PC-3 (cell line): ENCODE results near the gene CZIB. TPM values are rescaled to one million over a fixed set of nuclear protein-coding genes. Genes with fewer than 3 reads are reported as not detected.

Source experiments
- ATAC-seq: fragments of 200-7000 bp; cut with Tn5 transposase; 2 replicates; pipeline ENCODE4 v1.9.1; 2020; ENCODE audit warnings: mild to moderate bottlenecking, moderate library complexity
- BruUV-seq: library from RNA; stranded (reverse); fragments of 400-500 nt; replicated peaks from 2 replicates; lab custom pipeline; 2021; lab: Mats Ljungman, UMichigan
- CTCF ChIA-PET: fragments of 300-600 bp; sonication (Branson Sonifier 250); formaldehyde crosslinking; loops from one replicate; lab custom pipeline; 2022; ENCODE audit warnings: antibody characterized with exemption; lab: Charles Lee
- POLR2A ChIA-PET: fragments of 300-600 bp; sonication (Branson Sonifier 250); formaldehyde crosslinking; loops from one replicate; lab custom pipeline; 2022; ENCODE audit warnings: antibody characterized with exemption; ENCODE audit not compliant: unreplicated experiment; lab: Charles Lee
- DNase-seq: peaks from one replicate; pipeline ENCODE4 v3.0.0-alpha.2; 2015
- H2AFZ ChIP-seq: fragments of 300-600 bp; sonication (generic); 2 replicates; pipeline ENCODE4 v1.6.0; 2016; ENCODE audit warnings: antibody characterized with exemption, low read length
- H3F3A ChIP-seq: fragments of 300-600 bp; sonication (generic); one replicate; pipeline ENCODE4 v1.6.0; 2017; ENCODE audit warnings: antibody characterized with exemption, low read length, control low read depth, mild to moderate bottlenecking; ENCODE audit not compliant: unreplicated experiment
- H3K27ac ChIP-seq: fragments of 300-600 bp; sonication (generic); 2 replicates; pipeline ENCODE4 v1.5.1; 2016; ENCODE audit warnings: mild to moderate bottlenecking, low read length
- H3K27me3 ChIP-seq: fragments of 300-600 bp; sonication (generic); 2 replicates; pipeline ENCODE4 v1.6.1; 2016; ENCODE audit warnings: low read length, mixed read lengths
- H3K36me3 ChIP-seq: fragments of 300-600 bp; sonication (generic); 2 replicates; pipeline ENCODE4 v1.6.1; 2016; ENCODE audit warnings: low read depth, mixed run types, low read length, mixed read lengths
- H3K4me1 ChIP-seq: fragments of 300-600 bp; sonication (generic); 2 replicates; pipeline ENCODE4 v1.5.1; 2016; ENCODE audit warnings: low read length; ENCODE audit not compliant: insufficient read depth
- H3K4me2 ChIP-seq: fragments of 300-600 bp; sonication (generic); 2 replicates; pipeline ENCODE4 v1.6.0; 2016; ENCODE audit warnings: low read length
- H3K4me3 ChIP-seq: fragments of 300-600 bp; sonication (generic); 2 replicates; pipeline ENCODE4 v1.5.1; 2016; ENCODE audit warnings: mild to moderate bottlenecking, low read length, mixed read lengths
- H3K79me2 ChIP-seq: fragments of 300-600 bp; sonication (generic); 2 replicates; pipeline ENCODE4 v1.6.1; 2017; ENCODE audit warnings: low read length, mixed read lengths
- H3K9ac ChIP-seq: fragments of 300-600 bp; sonication (generic); 2 replicates; pipeline ENCODE4 v1.6.0; 2016; ENCODE audit warnings: mild to moderate bottlenecking, low read length
- H3K9me2 ChIP-seq: fragments of 300-600 bp; sonication (generic); replicated peaks from 2 replicates; pipeline ENCODE4 v1.6.1; 2016; ENCODE audit warnings: mixed run types, low read length, mixed read lengths
- H3K9me3 ChIP-seq: fragments of 300-600 bp; sonication (generic); 2 replicates; pipeline ENCODE4 v1.6.1; 2016; ENCODE audit warnings: low read length, mixed read lengths
- H4K20me1 ChIP-seq: fragments of 300-600 bp; sonication (generic); 2 replicates; pipeline ENCODE4 v1.6.1; 2016; ENCODE audit warnings: low read length, mixed read lengths
- EZH2 ChIP-seq: fragments of 300-600 bp; sonication (generic); IDR thresholded peaks from one replicate; pipeline ENCODE4 v1.6.1; 2017; ENCODE audit warnings: antibody characterized with exemption, mild to moderate bottlenecking, low read length; ENCODE audit not compliant: unreplicated experiment
- EZH2phosphoT487 ChIP-seq: fragments of 300-600 bp; sonication (generic); IDR thresholded peaks from 2 replicates; pipeline ENCODE4 v1.6.1; 2018; ENCODE audit warnings: mild to moderate bottlenecking, antibody characterized with exemption, low read length, borderline replicate concordance
- intact Hi-C: fragments of 100-400 bp; cut with micrococcal nuclease; formaldehyde crosslinking; loops from 2 replicates; pipeline ENCODE4 v1.9.0; 2023
- total RNA-seq: library from RNA; depleted of rRNA; stranded (reverse); fragments of >200 nt; gene quantifications from 2 replicates; pipeline ENCODE4 v1.2.3, GENCODE V29; 2014
- TF ChIP-seq, protein P1 (sequence below): fragments of 300-600 bp; sonication (generic); conservative IDR thresholded peaks from 2 replicates; pipeline ENCODE4 v1.5.1; 2017; ENCODE audit warnings: antibody characterized with exemption, low read depth, mild to moderate bottlenecking, low read length

Gene CZIB
- total RNA-seq, 1 experiment from 2014 or later = 47.7 TPM

DNA sequence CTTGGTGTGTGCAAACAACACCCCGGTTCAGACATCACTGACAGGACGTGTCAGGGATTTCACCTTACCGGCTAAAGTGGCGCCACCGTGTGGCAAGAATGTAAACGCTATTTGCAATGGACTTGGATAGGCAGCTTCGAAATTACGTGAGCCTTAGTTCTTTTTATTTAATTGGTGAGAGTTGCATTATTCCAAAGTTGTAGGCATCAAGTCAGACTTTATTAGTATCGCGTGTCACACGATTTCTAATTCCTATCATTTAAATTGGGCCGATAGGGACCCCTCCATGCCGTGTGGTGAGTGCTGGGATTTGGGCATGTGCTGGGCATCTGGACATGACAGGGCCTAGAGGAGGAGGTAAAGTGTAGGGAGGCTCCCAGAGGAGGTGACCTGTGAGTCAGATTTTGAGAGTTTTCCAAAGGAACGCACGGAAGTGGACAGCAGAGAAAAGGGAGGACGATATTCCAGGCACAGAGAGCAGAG, 38.3 kb downstream of the CZIB start:
- H3K27me3 ChIP-seq = no peaks in the 10 kb centered on the region
- no peaks in the 10 kb centered on the region for H3F3A ChIP-seq
- intact Hi-C loops = loop anchor here (2.0 to 10.0 kb wide), 2 partner anchors 167 to 481 kb away; no protein-coding TSS in a partner anchor
- H3K36me3 ChIP-seq = no peaks in the 10 kb centered on the region
- TF ChIP-seq, protein P1, sequence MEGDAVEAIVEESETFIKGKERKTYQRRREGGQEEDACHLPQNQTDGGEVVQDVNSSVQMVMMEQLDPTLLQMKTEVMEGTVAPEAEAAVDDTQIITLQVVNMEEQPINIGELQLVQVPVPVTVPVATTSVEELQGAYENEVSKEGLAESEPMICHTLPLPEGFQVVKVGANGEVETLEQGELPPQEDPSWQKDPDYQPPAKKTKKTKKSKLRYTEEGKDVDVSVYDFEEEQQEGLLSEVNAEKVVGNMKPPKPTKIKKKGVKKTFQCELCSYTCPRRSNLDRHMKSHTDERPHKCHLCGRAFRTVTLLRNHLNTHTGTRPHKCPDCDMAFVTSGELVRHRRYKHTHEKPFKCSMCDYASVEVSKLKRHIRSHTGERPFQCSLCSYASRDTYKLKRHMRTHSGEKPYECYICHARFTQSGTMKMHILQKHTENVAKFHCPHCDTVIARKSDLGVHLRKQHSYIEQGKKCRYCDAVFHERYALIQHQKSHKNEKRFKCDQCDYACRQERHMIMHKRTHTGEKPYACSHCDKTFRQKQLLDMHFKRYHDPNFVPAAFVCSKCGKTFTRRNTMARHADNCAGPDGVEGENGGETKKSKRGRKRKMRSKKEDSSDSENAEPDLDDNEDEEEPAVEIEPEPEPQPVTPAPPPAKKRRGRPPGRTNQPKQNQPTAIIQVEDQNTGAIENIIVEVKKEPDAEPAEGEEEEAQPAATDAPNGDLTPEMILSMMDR = peak; percentile 95
- no peak for TF ChIP-seq EZH2
- peak overlapping the region; percentile 35 for H2AFZ ChIP-seq
- no TSS peak for BruUV-seq
- H3K9ac ChIP-seq = no peak overlapping the region
- no peaks in the 10 kb centered on the region for H3K79me2 ChIP-seq
- no peaks in the 10 kb centered on the region for H4K20me1 ChIP-seq
- H3K27ac ChIP-seq = no peak overlapping the region
- H3K4me3 ChIP-seq = no peak overlapping the region
- H3K4me1 ChIP-seq = peaks cover 27% of the 10 kb centered on the region
- no peaks in the 10 kb centered on the region for H3K9me3 ChIP-seq
- ChIA-PET POLR2A (interaction anchor here (0.6 kb wide), 1 partner anchor 834 kb away, joined by 3 read pairs; no protein-coding TSS in a partner anchor), CTCF (no interaction called here)
- no peaks in the 10 kb centered on the region for H3K9me2 ChIP-seq
- peak; percentile 95 for DNase-seq
- peak overlapping the region; percentile 8; the same call in 1 of the 2 replicates for H3K4me2 ChIP-seq
- ATAC-seq = peak; percentile 76

DNA sequence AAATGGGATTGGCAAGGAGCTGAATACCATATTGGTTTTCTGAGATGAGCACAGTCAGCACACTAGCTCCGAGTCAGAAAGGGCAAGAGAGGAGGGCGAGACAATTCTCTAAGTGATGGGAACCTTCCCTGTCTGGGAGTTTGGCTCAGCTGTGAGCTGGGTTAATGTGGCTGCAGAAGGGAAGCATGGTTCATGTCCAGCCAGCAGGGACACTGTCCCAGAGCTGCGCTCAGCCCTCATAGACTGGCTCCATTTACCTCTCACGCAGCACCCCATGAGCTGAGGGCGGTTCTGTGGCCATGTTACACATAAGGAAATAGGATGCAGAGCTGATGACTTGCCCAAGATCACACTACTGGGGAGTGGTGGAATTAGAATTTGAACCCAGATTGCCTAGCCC, 39.5 kb downstream of the CZIB start:
- H3K9me2 ChIP-seq = no peaks in the 10 kb centered on the region
- ATAC-seq (no peak), DNase-seq (no peak)
- no peaks in the 10 kb centered on the region for H4K20me1 ChIP-seq
- H3K36me3 ChIP-seq = no peaks in the 10 kb centered on the region
- no peaks in the 10 kb centered on the region for H3K9me3 ChIP-seq
- H3K27ac ChIP-seq = no peak overlapping the region
- H2AFZ ChIP-seq = no peak overlapping the region
- no peaks in the 10 kb centered on the region for H3F3A ChIP-seq
- ChIA-PET CTCF (interaction anchor here (0.5 to 0.6 kb wide), 2 partner anchors 167 to 254 kb away, joined by 7 to 8 read pairs; partner anchors contain the start of gene SCP2), POLR2A (no interaction called here)
- intact Hi-C loops = loop anchor here (10.0 kb wide), 1 partner anchor 166 kb away; no protein-coding TSS in a partner anchor
- no TSS peak for BruUV-seq
- H3K4me1 ChIP-seq = peaks cover 31% of the 10 kb centered on the region
- no peaks in the 10 kb centered on the region for H3K27me3 ChIP-seq
- no peak overlapping the region for H3K9ac ChIP-seq
- no peak overlapping the region for H3K4me3 ChIP-seq
- TF ChIP-seq EZH2 (no peak), EZH2phosphoT487 (no peak)
- TF ChIP-seq, protein P1 = no peak
- no peak overlapping the region for H3K4me2 ChIP-seq
- H3K79me2 ChIP-seq = no peaks in the 10 kb centered on the region

DNA sequence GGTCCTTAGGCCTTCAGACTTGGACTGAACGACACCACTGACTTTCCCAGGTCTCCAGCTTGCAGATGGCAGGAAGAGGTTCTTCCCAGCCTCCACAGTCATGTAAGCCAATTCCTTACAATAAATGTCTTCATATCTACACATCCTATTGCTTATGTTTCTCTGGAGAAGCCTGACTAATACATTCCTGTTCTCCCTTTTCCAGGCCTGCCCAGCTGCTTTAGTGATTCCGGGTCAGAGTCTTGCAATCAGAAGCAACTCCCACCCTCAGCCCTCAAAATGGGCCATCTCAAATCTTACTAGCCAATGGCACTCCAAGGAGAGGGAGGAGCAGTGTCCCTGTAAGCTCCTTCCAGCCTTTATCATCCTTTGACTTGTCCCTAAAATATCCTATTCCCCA, 40.2 kb downstream of the CZIB start:
- H3K9me2 ChIP-seq = no peaks in the 10 kb centered on the region
- no peaks in the 10 kb centered on the region for H4K20me1 ChIP-seq
- ChIA-PET CTCF (no interaction called here), POLR2A (no interaction called here)
- H3K9ac ChIP-seq = no peak overlapping the region
- no peaks in the 10 kb centered on the region for H3K36me3 ChIP-seq
- H3K27ac ChIP-seq = no peak overlapping the region
- no peaks in the 10 kb centered on the region for H3K27me3 ChIP-seq
- no peak for ATAC-seq
- H3K4me1 ChIP-seq = peaks cover 35% of the 10 kb centered on the region
- no peak for DNase-seq
- H3K4me3 ChIP-seq = no peak overlapping the region
- H3K4me2 ChIP-seq = no peak overlapping the region
- H3K79me2 ChIP-seq = no peaks in the 10 kb centered on the region
- BruUV-seq = no TSS peak
- no peaks in the 10 kb centered on the region for H3F3A ChIP-seq
- intact Hi-C loops = loop anchor here (10.0 kb wide), 1 partner anchor 165 kb away; no protein-coding TSS in a partner anchor
- no peak overlapping the region for H2AFZ ChIP-seq
- TF ChIP-seq EZH2 = no peak
- TF ChIP-seq, protein P1 = no peak
- no peak for TF ChIP-seq EZH2phosphoT487
- no peaks in the 10 kb centered on the region for H3K9me3 ChIP-seq
